SU-DHL-6 (cell line): ENCODE measurements around the gene COL16A1.

Source experiments
- CTCF ChIP-seq: fragments of 200-600 bp; sonication (generic); IDR thresholded peaks from one replicate; pipeline ENCODE4 v1.5.1; 2017; ENCODE audit warnings: antibody characterized with exemption, mild to moderate bottlenecking, low read length, moderate library complexity; ENCODE audit not compliant: insufficient read depth, poor library complexity, severe bottlenecking
- EZH2phosphoT487 ChIP-seq: fragments of 200-600 bp; sonication (generic), shearing (Covaris generic); conservative IDR thresholded peaks from 2 replicates; pipeline ENCODE4 v1.6.1; 2018; ENCODE audit warnings: mild to moderate bottlenecking, antibody characterized with exemption, low read length, moderate library complexity, mixed read lengths

DNA sequence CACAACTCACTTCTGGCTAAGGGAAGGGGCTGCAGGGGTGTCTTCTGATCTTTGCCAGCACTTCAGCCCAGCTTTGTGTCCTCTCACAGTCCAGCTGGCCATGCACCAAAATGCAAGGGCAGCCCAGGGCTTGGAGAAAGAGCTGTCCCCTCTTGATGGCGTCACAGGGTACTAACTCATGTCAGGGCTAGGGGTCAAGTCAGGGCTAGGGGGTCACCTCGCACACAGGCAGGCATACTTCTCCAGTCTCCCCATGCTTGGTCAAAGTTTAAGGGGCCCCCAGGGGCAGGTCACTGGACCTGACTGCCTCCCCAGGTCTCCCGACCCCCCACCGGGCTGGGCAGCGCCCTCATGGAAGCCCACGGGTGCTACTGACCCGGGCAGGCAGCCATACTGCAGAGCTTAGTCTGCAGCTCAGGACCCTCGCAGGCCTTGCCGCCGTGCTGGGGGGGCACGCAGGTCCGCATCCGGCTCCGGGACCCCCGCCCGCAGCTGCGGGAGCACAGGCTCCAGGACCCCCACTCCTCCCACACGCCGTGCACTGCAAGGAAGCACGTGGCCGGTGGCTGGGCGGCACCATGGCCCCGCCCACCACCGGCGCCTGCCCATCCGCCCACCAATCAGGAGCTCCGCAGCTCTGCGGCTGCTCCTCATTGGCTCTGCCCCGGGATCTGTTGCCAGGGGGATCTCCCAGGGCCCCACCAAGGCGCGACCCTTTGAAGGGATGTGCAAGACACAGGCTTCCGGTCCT is 38.8 kb upstream of the COL16A1 start:
- TF ChIP-seq CTCF, result no peak
- no peak for TF ChIP-seq EZH2phosphoT487
